Regular cardiac myocyte (primary cell): ENCODE measurements around the gene PMVK. TPM values are rescaled to one million over a fixed set of nuclear protein-coding genes. Genes with fewer than 3 reads are reported as not detected.

Source experiments
- total RNA-seq: library from RNA; depleted of rRNA; stranded (reverse); fragments of >200 nt; gene quantifications from 2 replicates; pipeline ENCODE4 v1.2.3, GENCODE V29; 2014

PMVK gene
- total RNA-seq = 6.5 and 13.2 TPM in 2 replicates

DNA sequence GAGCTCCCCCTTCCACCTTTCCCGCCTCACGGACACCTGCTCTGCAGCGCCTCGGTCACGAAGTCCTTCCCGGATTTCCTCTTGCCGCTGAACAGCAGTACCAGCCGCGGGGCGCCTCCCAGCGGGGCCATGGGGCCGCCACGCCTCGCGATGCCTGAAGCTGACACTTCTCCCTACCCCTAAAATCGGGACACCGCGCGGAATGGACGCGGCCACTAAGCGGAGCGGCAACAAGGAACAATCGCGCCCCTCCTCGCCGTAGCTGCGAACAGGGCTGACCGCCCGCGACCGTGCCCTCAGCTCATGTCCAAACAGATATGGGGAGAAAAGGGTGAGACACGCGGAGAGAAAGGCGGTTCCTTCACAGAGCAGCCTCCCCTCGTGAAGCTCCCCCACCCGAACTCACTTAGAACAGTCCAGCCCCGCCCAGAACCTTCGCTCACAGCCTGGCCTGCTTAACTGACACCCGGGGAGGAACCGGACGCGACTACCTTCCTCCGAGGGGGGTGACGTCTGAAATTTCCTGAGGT, at the start of gene PMVK:
TSS of gene PMVK (minus strand) at position 165 of the 530 bp plus-strand sequence. CDS start at position 131, 34 bp downstream.

DNA sequence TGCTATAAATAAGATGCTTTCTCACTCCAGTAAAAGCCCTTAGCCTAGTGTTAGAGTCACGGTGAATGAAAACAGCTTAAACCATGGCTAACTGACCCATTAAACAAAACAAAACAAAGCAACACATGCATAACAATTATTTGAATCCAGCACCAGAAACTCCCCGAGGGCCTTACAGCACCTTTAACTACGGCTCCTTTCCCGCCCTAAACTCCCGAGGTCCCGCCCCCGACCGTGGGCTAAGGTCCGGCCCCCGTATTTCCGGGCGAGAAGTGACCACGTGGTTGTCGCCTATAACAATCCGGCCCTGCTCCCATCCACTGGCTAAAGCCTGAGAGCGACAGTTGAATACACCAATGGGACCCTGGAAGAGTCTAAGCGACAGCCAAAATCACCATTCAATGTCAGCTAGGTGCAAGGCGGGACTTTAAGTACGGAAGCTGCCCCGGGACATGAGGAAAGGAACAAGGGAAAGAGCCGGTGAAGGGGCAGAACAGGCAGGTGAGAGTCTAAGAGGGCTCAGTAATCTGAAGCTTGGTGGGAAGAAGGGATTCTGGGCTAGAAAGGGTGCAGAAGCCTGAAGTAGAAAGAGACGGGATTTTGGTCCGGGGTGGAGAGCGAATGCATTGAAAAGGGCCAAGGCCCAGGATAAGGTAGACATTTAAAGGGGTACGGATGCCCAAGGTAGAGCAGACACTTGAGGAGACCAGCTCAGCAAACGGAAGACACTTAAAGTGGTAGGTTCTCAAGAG, 46.6 kb upstream of the PMVK start, which contains the start of gene FLAD1:
TSS of gene FLAD1 (plus strand) at position 448 of the 752 bp plus-strand sequence. CDS start 351 bp downstream, outside the sequence.

GRCh38 chr1:154974102-154974807, 37.7 kb upstream of the PMVK start, which contains the start of gene CKS1B:
TSS of gene CKS1B (plus strand) at chr1:154974681. CDS start at chr1:154974746, 65 bp downstream.

GRCh38 chr1:154970631-154971340, 34.3 kb upstream of the PMVK start, which contains the start of gene SHC1:
TSS of gene SHC1 (minus strand) at chr1:154970747. CDS start at chr1:154970526, 221 bp downstream.

DNA sequence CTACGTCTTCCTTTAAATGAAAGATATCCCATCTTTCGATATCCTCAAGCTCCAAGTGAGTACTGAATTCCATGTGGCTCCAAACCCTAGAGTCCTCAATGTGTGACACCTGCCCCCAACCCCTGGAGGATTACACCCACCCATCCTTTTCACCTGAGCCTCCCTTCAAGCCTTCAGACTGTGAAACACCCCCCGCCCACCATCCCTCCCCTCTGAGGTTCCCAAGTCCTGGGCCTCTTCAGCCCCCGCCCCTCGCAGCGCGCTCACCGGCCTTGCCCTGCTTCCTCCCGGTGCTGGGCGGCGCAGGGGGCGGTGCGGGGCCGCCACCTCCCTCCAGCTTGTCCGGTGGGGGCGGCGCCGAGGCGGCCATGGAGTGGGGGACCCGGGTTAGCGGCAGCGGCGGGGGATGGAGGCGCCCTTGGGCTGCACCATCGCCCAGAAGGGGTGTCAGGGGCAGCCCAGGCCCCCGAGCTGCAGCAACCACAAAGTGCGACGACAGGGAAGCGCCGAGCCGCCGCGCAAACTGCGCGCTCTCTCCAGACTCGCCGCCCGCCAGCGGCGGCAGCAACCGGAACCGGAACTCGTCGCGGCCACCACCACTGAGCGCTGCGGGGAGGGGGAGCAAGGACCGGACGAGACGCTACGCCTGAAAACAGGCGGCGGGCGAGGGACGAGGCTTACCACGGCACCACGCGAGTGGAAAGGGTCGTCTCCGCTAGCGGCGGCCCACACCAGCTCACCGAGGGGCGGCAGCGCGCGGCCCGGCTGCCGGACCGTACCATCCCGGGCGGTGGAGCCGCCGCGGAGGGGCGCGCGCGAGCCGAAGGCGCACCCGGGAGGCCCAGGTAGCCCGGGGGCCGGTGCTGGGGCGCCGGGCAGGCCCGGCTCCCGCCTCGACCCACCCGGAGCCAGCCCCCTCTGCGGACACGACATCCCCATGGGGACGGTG, 25.0 kb upstream of the PMVK start, which contains the start of gene PYGO2:
TSS of gene PYGO2 (minus strand) at position 576 of the 949 bp plus-strand sequence. CDS start at position 370, 206 bp downstream.

GRCh38 chr1:154955718-154956543, 19.4 kb upstream of the PMVK start, which contains the start of gene PBXIP1:
TSS of gene PBXIP1 (minus strand) at chr1:154956099. CDS start at chr1:154953721, 2,378 bp downstream.

Other genes with a start within 250 kb of the PMVK start
- under 0.01 and 0.28 TPM in 2 replicates for gene KCNN3, start 66.4 kb downstream of the PMVK start, total RNA-seq
- gene PBXIP1, start 19.4 kb upstream of the PMVK start, total RNA-seq = 27.6 and 109 TPM in 2 replicates
- gene PYGO2, start 25.1 kb upstream of the PMVK start, total RNA-seq = 5.6 and 7.7 TPM in 2 replicates
- gene SHC1, start 34.0 kb upstream of the PMVK start, total RNA-seq = 176 and 223 TPM in 2 replicates
- gene CKS1B, start 38.0 kb upstream of the PMVK start, total RNA-seq = 40.9 and 151 TPM in 2 replicates
- 17.8 and 27.4 TPM in 2 replicates for gene FLAD1, start 46.6 kb upstream of the PMVK start, total RNA-seq
- gene LENEP, start 56.9 kb upstream of the PMVK start, total RNA-seq = 0.56 TPM in 1 of 2 replicates, not detected in the other
- 12.5 and 16.9 TPM in 2 replicates for gene ZBTB7B, start 66.1 kb upstream of the PMVK start, total RNA-seq
- gene DCST2, start 97.1 kb upstream of the PMVK start, total RNA-seq = not detected in 2 replicates
- not detected in 2 replicates for gene DCST1, start 97.1 kb upstream of the PMVK start, total RNA-seq
- 66.8 and 66.9 TPM in 2 replicates for gene ADAM15, start 114.6 kb upstream of the PMVK start, total RNA-seq
- 1.9 and 3.7 TPM in 2 replicates for gene EFNA4, start 127.0 kb upstream of the PMVK start, total RNA-seq
- 0.77 and 3.1 TPM in 2 replicates for gene EFNA3, start 142.1 kb upstream of the PMVK start, total RNA-seq
- 0.19 and 1.4 TPM in 2 replicates for gene EFNA1, start 191.2 kb upstream of the PMVK start, total RNA-seq
- 26.6 and 27.3 TPM in 2 replicates for gene SLC50A1, start 199.1 kb upstream of the PMVK start, total RNA-seq
- gene DPM3, start 203.8 kb upstream of the PMVK start, total RNA-seq = 27.6 and 28.0 TPM in 2 replicates
- 138 TPM in 2 replicates for gene KRTCAP2, start 236.6 kb upstream of the PMVK start, total RNA-seq
- 1.5 and 2.5 TPM in 2 replicates for gene TRIM46, start 237.1 kb upstream of the PMVK start, total RNA-seq